Muscle of arm (tissue), 14 donors: Measurements from ENCODE around the gene ETAA1. TPM values are rescaled to one million over a fixed set of nuclear protein-coding genes. Genes with fewer than 3 reads are reported as not detected.

Experiments
- DNase-seq: peaks from one replicate; pipeline ENCODE4 v3.0.0-alpha.2; 2013
- long read RNA-seq, 11 donors: transcript quantifications; one replicate each; lab custom pipeline, GENCODE V29; 2026
- polyA plus RNA-seq, 12 donors: library from polyadenylated mRNA; unstranded; fragments of 120-200 nt; gene quantifications; one replicate each; pipeline ENCODE4 v1.2.1, GENCODE V29; 2013; ENCODE audit not compliant: insufficient read length in 12 of 12

ETAA1 gene
- polyA plus RNA-seq = 10 to 100 TPM in 10 of 12 donors, 1 to 10 TPM in 1, not detected in 1; 9.2 to 23.0 (median 13.2) TPM
- long read RNA-seq, donor 1, partial matches to known transcripts = 5 of 5 reads
- long read RNA-seq, donor 1, other reads (novel, unspliced or antisense) = 0 of 5 reads
- long read RNA-seq, donor 2, partial matches to known transcripts = 0 of 1 reads
- long read RNA-seq, donor 2, other reads (novel, unspliced or antisense) = 0 of 1 reads
- long read RNA-seq, donor 3 = 0 reads
- long read RNA-seq, donor 4 = 0 reads
- long read RNA-seq, donor 5 = 0 reads
- long read RNA-seq, donor 6, partial matches to known transcripts = 0 of 1 reads
- long read RNA-seq, donor 6, other reads (novel, unspliced or antisense) = 0 of 1 reads
- long read RNA-seq, donor 7, partial matches to known transcripts = 0 of 1 reads
- long read RNA-seq, donor 7, other reads (novel, unspliced or antisense) = 0 of 1 reads
- long read RNA-seq, donor 8, partial matches to known transcripts = 0 of 1 reads
- long read RNA-seq, donor 8, other reads (novel, unspliced or antisense) = 0 of 1 reads
- long read RNA-seq, donor 9 = 0 reads
- long read RNA-seq, donor 10, partial matches to known transcripts = 0 of 1 reads
- long read RNA-seq, donor 10, other reads (novel, unspliced or antisense) = 0 of 1 reads
- long read RNA-seq, donor 11, partial matches to known transcripts = 0 of 2 reads
- long read RNA-seq, donor 11, other reads (novel, unspliced or antisense) = 0 of 2 reads

GRCh38 chr2:67397143-67397986 lies at the start of gene ETAA1:
ETAA1 (plus strand) TSS chr2:67397333; CDS start chr2:67397449, 116 bp downstream.
- DNase-seq = peak; percentile 90

GRCh38 chr2:67366832-67367412 lies 30.2 kb upstream of the ETAA1 start:
- DNase-seq = no peak

- no peak for DNase-seq
Observed at GRCh38 chr2:67374481-67374880, 22.7 kb upstream of the ETAA1 start.

GRCh38 chr2:67374949-67375348 lies 22.2 kb upstream of the ETAA1 start:
- DNase-seq = no peak

- no peak for DNase-seq
Observed at GRCh38 chr2:67378555-67378954, 18.6 kb upstream of the ETAA1 start.

GRCh38 chr2:67379048-67379447 lies 18.1 kb upstream of the ETAA1 start:
- no peak for DNase-seq

GRCh38 chr2:67384123-67384822 lies 12.9 kb upstream of the ETAA1 start:
- no peak for DNase-seq

GRCh38 chr2:67388680-67389079 lies 8.5 kb upstream of the ETAA1 start:
- no peak for DNase-seq

- DNase-seq = no peak
Observed at GRCh38 chr2:67389286-67389685, 7.8 kb upstream of the ETAA1 start.

- DNase-seq = no peak
Observed at GRCh38 chr2:67389788-67390187, 7.3 kb upstream of the ETAA1 start.

- DNase-seq = no peak
Observed at GRCh38 chr2:67393237-67393636, 3.9 kb upstream of the ETAA1 start.

GRCh38 chr2:67394734-67395133 lies 2.4 kb upstream of the ETAA1 start:
- DNase-seq = no peak

- DNase-seq = no peak
Observed at GRCh38 chr2:67399144-67399543, 2.0 kb downstream of the ETAA1 start.

GRCh38 chr2:67399831-67400489 lies 2.8 kb downstream of the ETAA1 start:
- DNase-seq = no peak

- no peak for DNase-seq
Observed at GRCh38 chr2:67400560-67401485, 3.7 kb downstream of the ETAA1 start.

GRCh38 chr2:67408346-67408745 lies 11.2 kb downstream of the ETAA1 start:
- DNase-seq = no peak

GRCh38 chr2:67412424-67412823 lies 15.3 kb downstream of the ETAA1 start:
- no peak for DNase-seq

- no peak for DNase-seq
Observed at GRCh38 chr2:67414867-67415266, 17.7 kb downstream of the ETAA1 start.

GRCh38 chr2:67416136-67416535 lies 19.0 kb downstream of the ETAA1 start:
- DNase-seq = no peak
